GM21390 (cell line): ENCODE data around the gene PRSS2.

Source experiments
- ATAC-seq: cut with Tn5 transposase; IDR thresholded peaks from one replicate; pipeline ENCODE4 v1.9.1; 2021; ENCODE audit not compliant: unreplicated experiment

Gene PRSS2

GRCh38 chr7:142822714-142823113 lies 51.9 kb downstream of the PRSS2 start:
- no peak for ATAC-seq
